SK-N-SH treated with all-trans-retinoic acid at 6 μM for 48 hours (cell line): ENCODE data around the gene AAK1.
"Not testable (repeated sequence)": the region's sequence is repeated elsewhere in the genome, so short reads cannot be mapped to it uniquely, and the experiment has no call there.

Source experiments
- ATAC-seq: fragments of 200-7000 bp; cut with Tn5 transposase; 3 replicates; pipeline ENCODE4 v1.9.1; 2020; ENCODE audit warnings: mild to moderate bottlenecking, moderate library complexity
- ARNTL ChIP-seq: fragments of 450-650 bp; formaldehyde crosslinking; IDR thresholded peaks from 2 replicates; pipeline ENCODE4 v1.5.0; 2020; ENCODE audit warnings: low read depth, mild to moderate bottlenecking, moderate library complexity, borderline replicate concordance
- BACH2 ChIP-seq: fragments of 250-450 bp; sonication (Bioruptor Pico); IDR thresholded peaks from 2 replicates; pipeline ENCODE4 v1.9.0; 2021; ENCODE audit warnings: mild to moderate bottlenecking, borderline replicate concordance
- CREB5 ChIP-seq: fragments of 250-450 bp; sonication (Bioruptor Pico); IDR thresholded peaks from 2 replicates; pipeline ENCODE4 v1.5.1; 2020; ENCODE audit warnings: low read depth, mild to moderate bottlenecking, moderate library complexity
- CSDC2 ChIP-seq: fragments of 250-450 bp; sonication (Bioruptor Pico); IDR thresholded peaks from 2 replicates; pipeline ENCODE4 v1.5.0; 2020; ENCODE audit warnings: mild to moderate bottlenecking, moderate library complexity
- CSRNP3 ChIP-seq: fragments of 250-450 bp; sonication (Bioruptor Pico); IDR thresholded peaks from 2 replicates; pipeline ENCODE4 v1.5.1; 2021; ENCODE audit warnings: mild to moderate bottlenecking, moderate library complexity
- ESRRG ChIP-seq: fragments of 250-450 bp; sonication (Bioruptor Pico); IDR thresholded peaks from 2 replicates; pipeline ENCODE4 v1.6.1; 2021; ENCODE audit warnings: mild to moderate bottlenecking
- GLIS3 ChIP-seq: fragments of 250-450 bp; sonication (Bioruptor Pico); IDR thresholded peaks from 2 replicates; pipeline ENCODE4 v1.5.0; 2020; ENCODE audit warnings: mild to moderate bottlenecking, moderate library complexity
- ISL1 ChIP-seq: fragments of 250-450 bp; sonication (Bioruptor Pico); IDR thresholded peaks from 2 replicates; pipeline ENCODE4 v2.1.2; 2022; ENCODE audit warnings: mild to moderate bottlenecking, moderate library complexity
- OSR1 ChIP-seq: fragments of 250-450 bp; sonication (Bioruptor Pico); IDR thresholded peaks from 2 replicates; pipeline ENCODE4 v1.8.0; 2022; ENCODE audit warnings: moderate library complexity, mild to moderate bottlenecking, inconsistent platforms
- PATZ1 ChIP-seq: fragments of 250-450 bp; sonication (Bioruptor Pico); IDR thresholded peaks from 2 replicates; pipeline ENCODE4 v1.8.0; 2020; ENCODE audit warnings: mild to moderate bottlenecking, moderate library complexity, borderline replicate concordance
- POU6F1 ChIP-seq: fragments of 250-450 bp; sonication (Bioruptor Pico); IDR thresholded peaks from 2 replicates; pipeline ENCODE4 v1.8.0; 2021; ENCODE audit warnings: low read depth, mild to moderate bottlenecking, moderate library complexity, borderline replicate concordance
- PPARA ChIP-seq: fragments of 250-450 bp; sonication (Bioruptor Pico); IDR thresholded peaks from 2 replicates; pipeline ENCODE4 v1.5.0; 2020; ENCODE audit warnings: mild to moderate bottlenecking, borderline replicate concordance
- RARB ChIP-seq: fragments of 250-450 bp; sonication (Bioruptor Pico); IDR thresholded peaks from 2 replicates; pipeline ENCODE4 v1.8.0; 2021; ENCODE audit warnings: mild to moderate bottlenecking, moderate library complexity
- SNAI2 ChIP-seq: fragments of 250-450 bp; sonication (Bioruptor Pico); IDR thresholded peaks from 2 replicates; pipeline ENCODE4 v1.5.0; 2020; ENCODE audit warnings: mild to moderate bottlenecking, moderate library complexity
- TCF4 ChIP-seq: fragments of 250-450 bp; sonication (Bioruptor Pico); IDR thresholded peaks from 2 replicates; pipeline ENCODE4 v1.8.0; 2021; ENCODE audit warnings: mild to moderate bottlenecking, moderate library complexity, borderline replicate concordance
- TOX ChIP-seq: fragments of 250-450 bp; sonication (Bioruptor Pico); IDR thresholded peaks from 2 replicates; pipeline ENCODE4 v1.8.0; 2021; ENCODE audit warnings: mild to moderate bottlenecking, moderate library complexity, borderline replicate concordance
- TSHZ2 ChIP-seq: fragments of 250-450 bp; sonication (Bioruptor Pico); IDR thresholded peaks from 2 replicates; pipeline ENCODE4 v1.5.0; 2020; ENCODE audit warnings: mild to moderate bottlenecking, moderate library complexity
- ZC3H10 ChIP-seq: fragments of 250-450 bp; sonication (Bioruptor Pico); IDR thresholded peaks from 2 replicates; pipeline ENCODE4 v1.5.1; 2021; ENCODE audit warnings: mild to moderate bottlenecking, moderate library complexity
- ZFP3 ChIP-seq: fragments of 250-450 bp; sonication (Bioruptor Pico); IDR thresholded peaks from 2 replicates; pipeline ENCODE4 v1.5.0; 2020; ENCODE audit warnings: mild to moderate bottlenecking, moderate library complexity
- ZFP30 ChIP-seq: fragments of 450-650 bp; formaldehyde crosslinking; IDR thresholded peaks from 2 replicates; pipeline ENCODE4 v1.5.0; 2022; ENCODE audit warnings: mild to moderate bottlenecking, moderate library complexity
- ZNF565 ChIP-seq: fragments of 450-650 bp; formaldehyde crosslinking; conservative IDR thresholded peaks from 2 replicates; pipeline ENCODE4 v1.5.0; 2020; ENCODE audit warnings: low read depth, mild to moderate bottlenecking, moderate library complexity
- ZNF70 ChIP-seq: fragments of 450-650 bp; formaldehyde crosslinking; IDR thresholded peaks from 2 replicates; pipeline ENCODE4 v1.5.0; 2020; ENCODE audit warnings: mild to moderate bottlenecking, moderate library complexity
- ZNF8 ChIP-seq: fragments of 450-650 bp; formaldehyde crosslinking; IDR thresholded peaks from 2 replicates; pipeline ENCODE4 v1.5.0; 2020; ENCODE audit warnings: mild to moderate bottlenecking, moderate library complexity

The AAK1 gene

GRCh38 chr2:69612707-69613106 lies 30.8 kb downstream of the AAK1 start:
- ATAC-seq: no peak
- no peak for TF ChIP-seq GLIS3 (CRISPR knock-in tag)
- no peak for TF ChIP-seq CSDC2
- TF ChIP-seq RARB (CRISPR knock-in tag): no peak
- no peak for TF ChIP-seq OSR1 (CRISPR knock-in tag)
- no peak for TF ChIP-seq ARNTL (CRISPR knock-in tag)
- no peak for TF ChIP-seq TCF4 (CRISPR knock-in tag)
- no peak for TF ChIP-seq TOX (CRISPR knock-in tag)
- TF ChIP-seq POU6F1: no peak
- TF ChIP-seq ESRRG (CRISPR knock-in tag): no peak
- TF ChIP-seq CSRNP3: no peak
- TF ChIP-seq ISL1 (CRISPR knock-in tag): no peak
- no peak for TF ChIP-seq ZC3H10 (CRISPR knock-in tag)
- no peak for TF ChIP-seq BACH2 (CRISPR knock-in tag)
- no peak for TF ChIP-seq ZFP3 (CRISPR knock-in tag)
- TF ChIP-seq ZFP30 (CRISPR knock-in tag): no peak
- TF ChIP-seq TSHZ2 (CRISPR knock-in tag): no peak
- TF ChIP-seq PPARA (CRISPR knock-in tag): no peak
- TF ChIP-seq ZNF70 (CRISPR knock-in tag): no peak
- no peak for TF ChIP-seq ZNF565 (CRISPR knock-in tag)

- no peak for ATAC-seq
- TF ChIP-seq PPARA (CRISPR knock-in tag) (no peak), TOX (CRISPR knock-in tag) (no peak), ZNF565 (CRISPR knock-in tag) (no peak), ZNF8 (no peak), POU6F1 (no peak), ZC3H10 (CRISPR knock-in tag) (no peak), OSR1 (CRISPR knock-in tag) (no peak), ISL1 (CRISPR knock-in tag) (no peak), CSRNP3 (no peak), CSDC2 (no peak), ZFP3 (CRISPR knock-in tag) (no peak), ESRRG (CRISPR knock-in tag) (no peak), SNAI2 (CRISPR knock-in tag) (no peak), RARB (CRISPR knock-in tag) (no peak)
These were observed 31.3 kb downstream of the AAK1 start for GRCh38 chr2:69612200-69612599.

GRCh38 chr2:69608109-69608508 lies 35.4 kb downstream of the AAK1 start:
- no peak for TF ChIP-seq ZNF8
- TF ChIP-seq ESRRG (CRISPR knock-in tag): no peak
- TF ChIP-seq TOX (CRISPR knock-in tag): no peak
- no peak for TF ChIP-seq GLIS3 (CRISPR knock-in tag)
- TF ChIP-seq OSR1 (CRISPR knock-in tag): no peak
- no peak for TF ChIP-seq BACH2 (CRISPR knock-in tag)
- TF ChIP-seq ISL1 (CRISPR knock-in tag): no peak
- TF ChIP-seq PATZ1 (CRISPR knock-in tag): no peak
- TF ChIP-seq RARB (CRISPR knock-in tag): no peak
- TF ChIP-seq ZNF565 (CRISPR knock-in tag): no peak
- no peak for TF ChIP-seq CREB5
- no peak for TF ChIP-seq SNAI2 (CRISPR knock-in tag)
- no peak for TF ChIP-seq PPARA (CRISPR knock-in tag)
- ATAC-seq: no peak

- ATAC-seq: not testable (repeated sequence)
These were observed 36.8 kb downstream of the AAK1 start for GRCh38 chr2:69606771-69607170.
